Liver (tissue), 9 donors: Measurements from ENCODE around the gene MYLIP. TPM values are rescaled to one million over a fixed set of nuclear protein-coding genes. Genes with fewer than 3 reads are reported as not detected.

Experiments
- DNase-seq: peaks from one replicate; pipeline ENCODE4 v3.0.0-alpha.2; 2017; ENCODE audit warnings: low spot score
- H3K27ac ChIP-seq, 2 donors: one replicate each; pipeline ENCODE4 v1.7.0; 2013; ENCODE audit warnings: inconsistent platforms in 2 of 2, low read length in 2 of 2, control low read depth in 1 of 2, low read depth in 1 of 2, mild to moderate bottlenecking in 1 of 2
- H3K27me3 ChIP-seq, 4 donors: one replicate each; pipeline versions ENCODE4 v1.6.1 to v1.7.0; 2013; ENCODE audit warnings: low read length in 3 of 4, inconsistent platforms in 1 of 4, mild to moderate bottlenecking in 1 of 4, moderate library complexity in 1 of 4; ENCODE audit not compliant: control insufficient read depth in 4 of 4, insufficient read depth in 4 of 4
- H3K36me3 ChIP-seq, 4 donors: one replicate each; pipeline versions ENCODE4 v1.6.1 to v1.7.0; 2013; ENCODE audit warnings: low read length in 3 of 4, mild to moderate bottlenecking in 3 of 4, low read depth in 1 of 4, moderate library complexity in 1 of 4; ENCODE audit not compliant: control insufficient read depth in 4 of 4, insufficient read depth in 3 of 4
- H3K4me1 ChIP-seq, 4 donors: one replicate each; pipeline versions ENCODE4 v1.6.1 to v1.7.0; 2013; ENCODE audit warnings: low read length in 3 of 4, mild to moderate bottlenecking in 3 of 4, moderate library complexity in 1 of 4; ENCODE audit not compliant: control insufficient read depth in 4 of 4, insufficient read depth in 4 of 4
- H3K4me3 ChIP-seq, 3 donors: one replicate each; pipeline versions ENCODE4 v1.6.1 to v1.7.0; 2013; ENCODE audit warnings: low read length in 3 of 3, control low read depth in 1 of 3, low read depth in 1 of 3, mild to moderate bottlenecking in 1 of 3
- H3K9ac ChIP-seq, 2 donors: one replicate each; pipeline ENCODE4 v1.7.0; 2013; ENCODE audit warnings: low read length in 2 of 2, mild to moderate bottlenecking in 2 of 2, moderate library complexity in 2 of 2, control low read depth in 1 of 2, low read depth in 1 of 2
- H3K9me3 ChIP-seq, 4 donors: one replicate each; pipeline versions ENCODE4 v1.6.1 to v1.7.0; 2013; ENCODE audit warnings: low read length in 3 of 4; ENCODE audit not compliant: control insufficient read depth in 4 of 4
- EGR1 ChIP-seq, 2 donors: IDR thresholded peaks; 2 replicates each; pipeline ENCODE4 v1.6.1; 2016 to 2018; ENCODE audit warnings: antibody characterized with exemption in 2 of 2, low read depth in 2 of 2
- FOXA1 ChIP-seq: IDR thresholded peaks from 2 replicates; pipeline ENCODE4 v1.6.1; 2016; ENCODE audit warnings: antibody characterized with exemption
- FOXA2 ChIP-seq: IDR thresholded peaks from 2 replicates; pipeline ENCODE4 v1.6.1; 2016; ENCODE audit warnings: antibody characterized with exemption
- GABPA ChIP-seq, 2 donors: IDR thresholded peaks in 1 of 2; conservative IDR thresholded peaks in 1 of 2; 2 replicates each; pipeline ENCODE4 v1.6.1; 2016; ENCODE audit warnings: antibody characterized with exemption in 2 of 2, mild to moderate bottlenecking in 1 of 2, moderate library complexity in 1 of 2
- HNF4A ChIP-seq, 2 donors: conservative IDR thresholded peaks; 2 replicates each; pipeline ENCODE4 v1.6.1; 2016; ENCODE audit warnings: antibody characterized with exemption in 2 of 2, mild to moderate bottlenecking in 2 of 2
- HNF4G ChIP-seq: IDR thresholded peaks from 2 replicates; pipeline ENCODE4 v1.6.1; 2016; ENCODE audit warnings: antibody characterized with exemption
- JUND ChIP-seq, 2 donors: IDR thresholded peaks; 2 replicates each; pipeline ENCODE4 v1.6.1; 2016; ENCODE audit warnings: antibody characterized with exemption in 2 of 2
- RAD21 ChIP-seq, 2 donors: IDR thresholded peaks; 2 replicates each; pipeline ENCODE4 v1.6.1; 2016; ENCODE audit warnings: antibody characterized with exemption in 2 of 2, mild to moderate bottlenecking in 2 of 2
- REST ChIP-seq: IDR thresholded peaks from 2 replicates; pipeline ENCODE4 v1.6.1; 2016; ENCODE audit warnings: antibody characterized with exemption, mild to moderate bottlenecking
- RXRA ChIP-seq, 2 donors: IDR thresholded peaks; 2 replicates each; pipeline ENCODE4 v1.6.1; 2017 to 2018; ENCODE audit warnings: antibody characterized with exemption in 2 of 2, mild to moderate bottlenecking in 1 of 2
- TAF1 ChIP-seq: conservative IDR thresholded peaks from 2 replicates; pipeline ENCODE4 v1.6.1; 2016; ENCODE audit warnings: antibody characterized with exemption, mild to moderate bottlenecking
- YY1 ChIP-seq: IDR thresholded peaks from 2 replicates; pipeline ENCODE4 v1.6.1; 2016; ENCODE audit warnings: antibody characterized with exemption, mild to moderate bottlenecking
- ZBTB33 ChIP-seq: IDR thresholded peaks from 2 replicates; pipeline ENCODE4 v1.6.1; 2016; ENCODE audit warnings: antibody characterized with exemption
- WGBS: extraction: QIAGEN DNeasy Blood & Tissue Kit; methylation state at CpG from one replicate; pipeline ENCODE4 v1.1.7; 2013; 5-methylcytosine and 5-hydroxymethylcytosine counted together
- polyA plus RNA-seq, 2 donors: library from polyadenylated mRNA; stranded (reverse) in 1 of 2; unstranded in 1 of 2; fragments of 200-250 nt in 1 of 2; fragments of >200 nt in 1 of 2; fragmentation: Nextera tagmentation in 1 of 2; extraction: Ambion mirVana in 1 of 2; gene quantifications; one replicate each; pipeline versions ENCODE4 v1.2.1 to v1.2.3, GENCODE V29; 2013 to 2015
- total RNA-seq, 2 donors: library from RNA; depleted of rRNA; stranded (reverse); fragments of >200 nt; gene quantifications; one replicate each; pipeline ENCODE4 v1.2.3, GENCODE V29; 2014
- TF ChIP-seq, protein P1 (sequence below): IDR thresholded peaks from 2 replicates; pipeline ENCODE4 v1.6.1; 2016; ENCODE audit warnings: antibody characterized with exemption
- TF ChIP-seq, protein P2 (sequence below): fragments of 150-350 bp; IDR thresholded peaks from 2 replicates; pipeline ENCODE4 v1.5.1; 2017; ENCODE audit warnings: improper control_type of control experiment, low read depth, low read length; ENCODE audit not compliant: missing input control
- TF ChIP-seq, protein P3 (sequence below): IDR thresholded peaks from 2 replicates; pipeline ENCODE4 v1.6.1; 2016; ENCODE audit warnings: antibody characterized with exemption
- donor health status: healthy.
- donor health status: healthy.
- donor health status: healthy.
- donor health status: healthy.
- donor health status: healthy.

The MYLIP gene
- total and polyA plus RNA-seq, 4 donors, result 2.7 to 29.4 (median 4.4) TPM

DNA sequence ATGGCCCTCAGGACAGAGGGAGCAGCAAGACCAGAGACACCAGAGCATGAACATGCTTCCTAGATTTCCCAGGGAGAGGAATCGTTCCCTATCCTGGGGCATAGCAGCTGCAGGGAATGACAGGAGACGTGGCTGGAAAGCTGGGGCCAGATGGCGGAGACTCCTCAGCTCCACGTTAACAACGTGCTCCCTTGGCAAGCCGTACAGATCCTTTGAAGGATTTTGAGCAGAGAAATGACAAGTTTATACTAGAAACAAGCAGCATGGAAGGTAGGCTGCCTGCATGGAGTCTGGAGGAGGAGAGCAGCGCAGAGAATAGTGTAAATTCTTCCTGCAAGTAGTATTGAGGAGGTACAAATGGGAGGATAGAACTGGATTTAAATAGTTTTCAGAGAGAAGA, 11.7 kb downstream of the MYLIP start:
- H3K9me3 ChIP-seq, result no peaks in the 10 kb centered on the region
- no peak overlapping the region for H3K4me3 ChIP-seq
- TF ChIP-seq FOXA1 (no peak), REST (no peak), RAD21 (IDR thresholded peaks at IDR 0.05) (no peak), RXRA (IDR thresholded peaks at IDR 0.05) (no peak), JUND (IDR thresholded peaks at IDR 0.05) (no peak), TAF1 (no peak), FOXA2 (no peak), HNF4A (conservative IDR thresholded peaks at IDR 0.05) (no peak), EGR1 (IDR thresholded peaks at IDR 0.05; ENCODE audit: low read depth in 2 of 2) (no peak), GABPA (IDR thresholded peaks at IDR 0.05 in 1 of 2, conservative IDR thresholded peaks at IDR 0.05 in 1 of 2) (no peak), ZBTB33 (no peak)
- TF ChIP-seq, protein P1, sequence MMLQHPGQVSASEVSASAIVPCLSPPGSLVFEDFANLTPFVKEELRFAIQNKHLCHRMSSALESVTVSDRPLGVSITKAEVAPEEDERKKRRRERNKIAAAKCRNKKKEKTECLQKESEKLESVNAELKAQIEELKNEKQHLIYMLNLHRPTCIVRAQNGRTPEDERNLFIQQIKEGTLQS, result no peak
- TF ChIP-seq, protein P2, sequence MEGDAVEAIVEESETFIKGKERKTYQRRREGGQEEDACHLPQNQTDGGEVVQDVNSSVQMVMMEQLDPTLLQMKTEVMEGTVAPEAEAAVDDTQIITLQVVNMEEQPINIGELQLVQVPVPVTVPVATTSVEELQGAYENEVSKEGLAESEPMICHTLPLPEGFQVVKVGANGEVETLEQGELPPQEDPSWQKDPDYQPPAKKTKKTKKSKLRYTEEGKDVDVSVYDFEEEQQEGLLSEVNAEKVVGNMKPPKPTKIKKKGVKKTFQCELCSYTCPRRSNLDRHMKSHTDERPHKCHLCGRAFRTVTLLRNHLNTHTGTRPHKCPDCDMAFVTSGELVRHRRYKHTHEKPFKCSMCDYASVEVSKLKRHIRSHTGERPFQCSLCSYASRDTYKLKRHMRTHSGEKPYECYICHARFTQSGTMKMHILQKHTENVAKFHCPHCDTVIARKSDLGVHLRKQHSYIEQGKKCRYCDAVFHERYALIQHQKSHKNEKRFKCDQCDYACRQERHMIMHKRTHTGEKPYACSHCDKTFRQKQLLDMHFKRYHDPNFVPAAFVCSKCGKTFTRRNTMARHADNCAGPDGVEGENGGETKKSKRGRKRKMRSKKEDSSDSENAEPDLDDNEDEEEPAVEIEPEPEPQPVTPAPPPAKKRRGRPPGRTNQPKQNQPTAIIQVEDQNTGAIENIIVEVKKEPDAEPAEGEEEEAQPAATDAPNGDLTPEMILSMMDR, result no peak
- no peaks in the 10 kb centered on the region for H3K27me3 ChIP-seq
- DNase-seq, result no peak
- peaks cover 5 to 29% (median 27%) of the 10 kb centered on the region in 4 donors for H3K36me3 ChIP-seq
- no peak overlapping the region for H3K9ac ChIP-seq
- H3K27ac ChIP-seq, result no peak overlapping the region
- WGBS, result 90% methylated on average over 7 of the region's 7 CpGs
- H3K4me1 ChIP-seq, result no peaks in the 10 kb centered on the region

GRCh38 chr6:16141514-16141913, 12.6 kb downstream of the MYLIP start:
- H3K36me3 ChIP-seq, result peaks cover 5 to 30% (median 27%) of the 10 kb centered on the region in 4 donors
- H3K4me3 ChIP-seq, result no peak overlapping the region
- H3K27ac ChIP-seq, result no peak overlapping the region
- no peak overlapping the region for H3K9ac ChIP-seq
- no peak for DNase-seq
- no peaks in the 10 kb centered on the region for H3K4me1 ChIP-seq
- no peaks in the 10 kb centered on the region for H3K27me3 ChIP-seq
- no peaks in the 10 kb centered on the region for H3K9me3 ChIP-seq
- TF ChIP-seq, protein P3, sequence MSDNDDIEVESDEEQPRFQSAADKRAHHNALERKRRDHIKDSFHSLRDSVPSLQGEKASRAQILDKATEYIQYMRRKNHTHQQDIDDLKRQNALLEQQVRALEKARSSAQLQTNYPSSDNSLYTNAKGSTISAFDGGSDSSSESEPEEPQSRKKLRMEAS, result no peak
- TF ChIP-seq EGR1 (IDR thresholded peaks at IDR 0.05; ENCODE audit: low read depth in 2 of 2) (no peak), HNF4A (conservative IDR thresholded peaks at IDR 0.05) (no peak), RXRA (IDR thresholded peaks at IDR 0.05) (no peak), FOXA2 (no peak), HNF4G (no peak), YY1 (no peak), FOXA1 (no peak), ZBTB33 (no peak), TAF1 (no peak)
- TF ChIP-seq, protein P2, result no peak
